H1 (cell line): Measurements from ENCODE around the gene SLC25A39. TPM values are rescaled to one million over a fixed set of nuclear protein-coding genes. Genes with fewer than 3 reads are reported as not detected.

Experiments
- EGR1 ChIP-seq: IDR thresholded peaks from 2 replicates; pipeline ENCODE4 v1.6.1; 2011; ENCODE audit warnings: low read depth, low read length, borderline replicate concordance
- polyA plus RNA-seq, 7 experiments: library from polyadenylated mRNA; depleted of rRNA in 3 of 7; stranded (reverse) in 5 of 7; unstranded in 2 of 7; fragments of >200 nt in 5 of 7; fragments of 200-250 nt in 2 of 7; gene quantifications; 1 replicate in 5 of 7; 2 replicates in 1 of 7; 4 replicates in 1 of 7; pipeline versions ENCODE4 v1.2.1 to v1.2.3, GENCODE V29; 2011 to 2013; ENCODE audit warnings: missing spikeins in 2 of 7, mixed read lengths in 2 of 7
- total RNA-seq: library from RNA; stranded (reverse); fragmentation: NEBNext Ultra II Directional; extraction: Animal tissue kit (Norgen Biotek cat#: 25700); gene quantifications from 2 replicates; pipeline ENCODE4 v1.2.1, GENCODE V29; 2021

The SLC25A39 gene
- total and polyA plus RNA-seq, 2 of the 8 experiments (the other 6 are each of a cell fraction or from before 2014, with no cell fraction given) = 200 to 291 TPM

DNA sequence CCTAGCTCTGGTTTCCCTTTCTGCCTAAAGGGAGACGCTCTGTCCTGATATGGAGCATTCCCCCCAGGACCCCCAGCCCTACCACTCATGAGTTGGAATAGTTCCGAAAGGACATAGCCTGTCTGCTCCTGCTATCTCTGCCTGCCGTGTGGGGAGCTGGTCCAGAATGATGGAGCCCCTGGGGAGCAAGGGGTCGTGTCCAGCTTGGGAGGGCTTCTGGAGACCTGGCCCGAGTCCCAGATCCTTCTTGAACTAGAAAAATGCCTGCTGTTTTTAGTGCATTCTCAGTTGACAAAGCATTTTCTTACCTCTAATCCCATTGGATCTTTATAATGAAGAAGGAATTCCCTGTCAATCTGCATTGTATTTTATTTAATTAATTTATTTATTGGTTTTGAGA, 11.3 kb upstream of the SLC25A39 start (continued):
- no peak for TF ChIP-seq EGR1
- TF ChIP-seq, all 59 proteins: peak for 0
